Spinal cord (tissue), 10 donors: ENCODE results near the gene ZNF785. TPM values are rescaled to one million over a fixed set of nuclear protein-coding genes. Genes with fewer than 3 reads are reported as not detected.
"Not testable (repeated sequence)": the region's sequence is repeated elsewhere in the genome, so short reads cannot be mapped to it uniquely, and the experiment has no call there.

Experiments
- DNase-seq, 6 donors: peaks; one replicate each; pipeline versions ENCODE4 v3.0.0 to v3.0.0-alpha.2; 2013 to 2015; ENCODE audit warnings: low spot score in 6 of 6, low read depth in 4 of 6
- H3K27ac ChIP-seq: one replicate; pipeline ENCODE4 v1.5.1; 2013; ENCODE audit warnings: low read depth, low read length, control low read depth
- H3K27me3 ChIP-seq: one replicate; pipeline ENCODE4 v1.6.1; 2013; ENCODE audit warnings: low read length; ENCODE audit not compliant: control insufficient read depth, insufficient read depth
- H3K36me3 ChIP-seq: one replicate; pipeline ENCODE4 v1.6.1; 2013; ENCODE audit warnings: low read length; ENCODE audit not compliant: control insufficient read depth, insufficient read depth
- H3K4me1 ChIP-seq: one replicate; pipeline ENCODE4 v1.6.1; 2013; ENCODE audit warnings: low read length; ENCODE audit not compliant: control insufficient read depth, insufficient read depth
- H3K4me3 ChIP-seq: one replicate; pipeline ENCODE4 v1.5.1; 2013; ENCODE audit warnings: low read depth, low read length, control low read depth
- H3K9me3 ChIP-seq: one replicate; pipeline ENCODE4 v1.6.1; 2013; ENCODE audit warnings: low read length; ENCODE audit not compliant: control insufficient read depth, insufficient read depth
- WGBS: methylation state at CpG from one replicate; pipeline ENCODE4 v1.1.5; 2013; ENCODE audit warnings: missing lambda C conversion rate; ENCODE audit not compliant: insufficient coverage; 5-methylcytosine and 5-hydroxymethylcytosine counted together
- long read RNA-seq, 4 donors: transcript quantifications; one replicate each; lab custom pipeline, GENCODE V29; 2026
- polyA plus RNA-seq, 2 donors: library from polyadenylated mRNA; unstranded; fragments of 120-200 nt; gene quantifications; one replicate each; pipeline ENCODE4 v1.2.1, GENCODE V29; 2013; ENCODE audit not compliant: insufficient read length in 2 of 2
- total RNA-seq, 2 donors: library from RNA; depleted of rRNA in 1 of 2; stranded (reverse); fragments of 120-200 nt in 1 of 2; fragments of >200 nt in 1 of 2; gene quantifications; one replicate each; pipeline versions ENCODE4 v1.2.3 to v1.2.4, GENCODE V29; 2013 to 2014
- donor health status: healthy.

ZNF785 gene
- total RNA-seq (10 to 100 TPM; 12.5 to 18.2 TPM), polyA plus RNA-seq (10 to 100 TPM; 20.8 to 37.7 TPM)
- long read RNA-seq, donor 1, partial matches to known transcripts, result 0 of 3 reads
- long read RNA-seq, donor 1, other reads (novel, unspliced or antisense), result 0 of 3 reads
- long read RNA-seq, donor 2, partial matches to known transcripts, result 0 of 3 reads
- long read RNA-seq, donor 2, other reads (novel, unspliced or antisense), result 0 of 3 reads
- long read RNA-seq, donor 3, partial matches to known transcripts, result 0 of 2 reads
- long read RNA-seq, donor 3, other reads (novel, unspliced or antisense), result 0 of 2 reads
- long read RNA-seq, donor 4, transcript ZNF785-201 (3 exons, 3,282 nt), result major isoform, 10 of 10 reads
- long read RNA-seq, donor 4, partial matches to known transcripts, result 0 of 10 reads
- long read RNA-seq, donor 4, other reads (novel, unspliced or antisense), result 0 of 10 reads

DNA sequence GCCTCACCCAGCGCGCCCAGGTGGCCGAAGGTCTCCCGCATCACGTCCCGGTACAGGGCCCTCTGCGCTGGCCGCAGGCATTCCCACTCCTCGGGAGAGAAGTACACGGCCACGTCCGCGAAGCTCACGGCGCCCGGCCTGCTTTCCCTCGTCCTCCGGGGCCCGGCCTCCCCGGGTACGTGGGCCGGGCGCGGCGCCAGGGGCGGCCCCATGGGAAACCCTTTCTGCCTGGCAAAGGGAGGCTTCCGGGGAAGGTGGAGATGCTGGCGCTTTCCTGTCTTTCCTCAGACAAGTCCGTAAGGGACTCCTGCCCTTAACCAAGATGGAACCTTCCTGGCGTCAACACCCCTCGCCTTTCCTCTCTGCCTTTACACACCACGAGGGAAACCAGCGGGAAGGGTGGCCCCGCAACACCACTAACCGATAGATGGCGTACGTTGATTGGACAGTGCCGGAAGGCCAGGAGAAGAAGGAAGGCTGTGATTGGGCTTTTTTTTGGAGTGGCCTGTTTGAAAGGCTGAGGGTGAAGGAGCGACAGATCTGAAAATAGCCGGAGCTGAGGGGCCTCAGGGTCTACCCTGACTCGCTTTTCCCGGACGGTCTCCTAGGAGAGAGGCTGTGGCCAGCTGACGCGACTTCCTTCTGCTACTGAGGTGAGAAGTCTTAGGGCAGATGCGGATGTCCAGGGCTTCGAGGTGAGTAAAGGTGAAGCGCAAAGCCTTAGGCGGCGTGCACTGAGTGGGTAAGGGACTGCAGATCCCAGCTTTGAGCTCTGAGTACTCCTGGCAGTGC lies at the start of gene ZNF785:
TSS of gene ZNF785 (minus strand) at position 298 of the 792 bp plus-strand sequence. CDS start at position 212, 86 bp downstream.
- Histone ChIP-seq H3K4me3 (peak within 1 kb of the TSS; percentile 74), H3K27ac (peak within 1 kb of the TSS; percentile 86), H3K27me3 (no peaks in the 10 kb centered on the region), H3K4me1 (peaks cover 31% of the 10 kb centered on the region), H3K9me3 (no peaks in the 10 kb centered on the region), H3K36me3 (peaks cover 36% of the 10 kb centered on the region)
- peak; percentile 96 to 100 (median 98) for DNase-seq
- WGBS, result under 1% methylated on average over 47 of the region's 50 CpGs

DNA sequence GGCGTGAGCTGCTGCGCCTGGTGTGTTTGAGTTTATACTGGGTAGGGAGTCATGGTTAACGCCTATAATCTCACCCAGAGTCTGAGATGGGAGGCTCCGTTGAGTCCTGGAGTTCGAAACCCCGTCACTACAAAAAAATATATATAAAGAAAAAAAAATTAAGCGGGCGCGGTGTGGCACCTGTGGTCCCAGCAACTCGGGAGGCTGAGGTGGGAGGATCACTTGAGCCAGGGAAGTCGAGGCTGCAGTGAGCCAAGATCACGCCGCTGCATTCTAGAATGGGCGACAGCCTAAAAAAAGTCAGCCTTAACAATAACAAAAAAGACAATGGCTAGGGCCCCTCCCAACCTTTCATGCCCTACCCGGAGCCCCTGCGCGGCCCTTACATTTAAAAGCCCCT lies 48.0 kb upstream of the ZNF785 start:
- Histone ChIP-seq H3K27ac (peak overlapping the region; percentile 93), H3K9me3 (no peaks in the 10 kb centered on the region), H3K27me3 (no peaks in the 10 kb centered on the region), H3K4me1 (peaks cover 19% of the 10 kb centered on the region), H3K4me3 (peak overlapping the region; percentile 86), H3K36me3 (no peaks in the 10 kb centered on the region)
- WGBS, result 81% methylated on average over 6 of the region's 17 CpGs
- no peak for DNase-seq

DNA sequence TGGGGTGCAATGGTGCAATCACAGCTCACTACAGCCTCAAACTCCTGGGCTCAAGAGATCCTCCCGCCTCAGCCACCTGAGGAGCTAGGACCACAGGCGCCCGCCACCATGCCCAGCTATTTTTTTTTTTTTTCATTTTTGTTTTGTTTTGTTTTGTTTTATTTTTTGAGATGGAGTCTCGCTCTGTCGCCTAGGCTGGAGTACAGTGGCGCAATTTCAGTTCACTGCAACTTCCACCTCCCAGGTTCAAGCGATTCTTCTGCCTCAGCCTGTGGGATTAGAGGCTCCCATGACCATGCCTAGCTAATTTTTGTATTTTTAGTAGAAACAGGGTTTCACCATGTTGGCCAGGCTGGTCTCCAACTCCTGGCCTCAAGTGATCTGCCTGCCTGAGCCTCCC lies 47.0 kb upstream of the ZNF785 start:
- DNase-seq, H3K9me3 ChIP-seq, H3K27me3 ChIP-seq, H3K4me3 ChIP-seq, H3K36me3 ChIP-seq, H3K27ac ChIP-seq: not testable (repeated sequence)
- no CpG with 5 or more reads among the region's 7 CpGs for WGBS
- H3K4me1 ChIP-seq, result peaks cover 22% of the 10 kb centered on the region

DNA sequence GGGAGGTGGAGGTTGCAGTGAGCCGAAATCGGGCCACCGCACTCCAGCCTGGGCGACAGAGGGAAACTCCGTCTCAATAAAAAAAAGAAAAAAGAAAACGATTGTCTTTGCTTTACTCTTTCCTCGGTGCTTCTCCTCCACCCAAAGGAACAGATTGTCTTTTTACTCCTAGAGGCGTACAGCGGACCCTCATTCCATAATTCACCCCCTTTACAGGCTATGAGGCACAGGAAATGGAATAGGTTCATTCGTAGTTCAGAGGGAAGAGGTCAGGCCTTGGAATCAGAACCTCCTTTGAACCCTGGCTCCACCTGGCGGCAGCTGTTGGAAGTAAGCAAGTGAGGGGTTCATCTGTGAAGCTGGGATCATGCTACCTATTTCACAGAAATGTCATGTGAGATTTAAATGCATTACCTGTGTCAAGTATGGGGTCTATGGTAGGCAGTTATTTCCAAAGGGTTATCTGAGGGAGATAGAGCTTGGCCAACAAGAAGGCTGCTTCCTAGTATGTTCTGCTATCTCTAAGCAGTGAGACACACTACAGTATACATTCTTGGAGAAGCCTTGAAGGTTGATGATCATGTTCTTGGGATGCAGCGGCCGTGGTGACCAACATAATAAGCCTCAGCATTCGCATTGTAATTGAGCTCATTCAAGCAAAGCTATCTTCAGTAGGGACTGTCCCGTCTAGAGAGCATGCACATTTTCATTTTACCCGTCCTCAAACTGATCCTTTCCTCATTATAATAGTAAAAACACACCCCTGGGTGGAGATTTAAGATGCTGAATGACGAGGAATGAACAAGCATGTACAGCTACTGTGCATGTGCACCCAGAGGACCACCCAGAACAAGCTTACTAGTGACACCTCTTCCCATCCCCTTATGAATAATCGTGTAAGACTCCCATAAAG lies 43.4 kb upstream of the ZNF785 start:
- Histone ChIP-seq H3K4me1 (peaks cover 13% of the 10 kb centered on the region), H3K27me3 (no peaks in the 10 kb centered on the region), H3K36me3 (no peaks in the 10 kb centered on the region), H3K4me3 (peak overlapping the region; percentile 35), H3K27ac (peak overlapping the region; percentile 42), H3K9me3 (no peaks in the 10 kb centered on the region)
- WGBS, result 26% methylated on average over 6 of the region's 18 CpGs
- peak; percentile 63 to 95 (median 69) for DNase-seq

DNA sequence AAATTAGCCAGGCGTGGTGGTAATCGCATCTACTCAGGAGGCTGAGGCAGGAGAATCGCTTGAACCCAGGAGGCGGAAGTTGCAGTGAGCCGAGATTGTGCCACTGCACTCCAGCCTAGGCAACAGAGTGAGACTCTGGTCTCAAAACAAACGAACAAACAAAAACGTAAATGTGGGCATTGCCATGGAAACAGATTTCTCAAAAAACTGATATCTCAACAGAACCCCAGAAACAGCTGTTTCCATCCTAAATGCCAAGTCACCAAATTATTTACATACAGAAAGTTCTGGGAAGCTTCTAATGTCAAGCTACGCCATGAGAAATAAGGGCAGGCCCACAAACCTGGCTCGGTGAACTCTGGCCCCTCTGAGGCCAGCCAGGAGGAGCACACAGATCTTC lies 40.7 kb upstream of the ZNF785 start:
- 87% methylated on average over 9 of the region's 9 CpGs for WGBS
- Histone ChIP-seq H3K27ac (no peak overlapping the region), H3K9me3 (no peaks in the 10 kb centered on the region), H3K4me3 (no peak overlapping the region), H3K4me1 (peaks cover 6% of the 10 kb centered on the region), H3K36me3 (no peaks in the 10 kb centered on the region), H3K27me3 (no peaks in the 10 kb centered on the region)
- DNase-seq, result no peak

GRCh38 chr16:30623536-30624283 lies 38.2 kb upstream of the ZNF785 start:
- H3K4me3 ChIP-seq, result no peak overlapping the region
- peaks cover 4% of the 10 kb centered on the region for H3K4me1 ChIP-seq
- no peaks in the 10 kb centered on the region for H3K36me3 ChIP-seq
- H3K27me3 ChIP-seq, result no peaks in the 10 kb centered on the region
- H3K27ac ChIP-seq, result no peak overlapping the region
- WGBS, result 82% methylated on average over 6 of the region's 11 CpGs
- no peaks in the 10 kb centered on the region for H3K9me3 ChIP-seq
- no peak for DNase-seq

- H3K4me1 ChIP-seq, result no peaks in the 10 kb centered on the region
- no peaks in the 10 kb centered on the region for H3K27me3 ChIP-seq
- DNase-seq, result no peak
- H3K4me3 ChIP-seq, result no peak overlapping the region
- H3K27ac ChIP-seq, result no peak overlapping the region
- WGBS, result 70% methylated on average over 8 of the region's 10 CpGs
- no peaks in the 10 kb centered on the region for H3K9me3 ChIP-seq
- H3K36me3 ChIP-seq, result no peaks in the 10 kb centered on the region
These were observed 37.0 kb upstream of the ZNF785 start for GRCh38 chr16:30622455-30623032.

DNA sequence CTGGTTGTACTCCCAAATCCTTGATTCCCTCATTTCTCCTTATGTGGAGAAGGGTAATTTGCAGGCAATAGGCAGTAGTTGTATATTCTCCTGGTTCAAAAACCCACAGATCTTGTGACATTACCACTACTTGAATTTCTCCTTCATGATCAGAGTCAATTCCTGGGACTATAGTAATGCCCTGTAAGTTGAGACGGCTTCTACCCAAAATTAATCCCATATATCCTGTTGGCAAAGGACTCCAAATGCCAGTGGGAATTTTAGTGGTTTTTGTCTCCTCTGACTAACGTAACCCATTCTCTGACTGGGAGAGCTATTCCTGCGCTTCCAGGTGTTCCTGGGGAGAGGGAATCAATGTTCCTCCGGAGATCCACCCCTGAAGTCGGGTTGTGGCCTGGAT lies 36.3 kb upstream of the ZNF785 start:
- 25% methylated on average over 2 of the region's 5 CpGs for WGBS
- no peak overlapping the region for H3K27ac ChIP-seq

More for the DNA sequence above, 36.3 kb upstream of the ZNF785 start:
- Histone ChIP-seq H3K4me1 (no peaks in the 10 kb centered on the region), H3K27me3 (no peaks in the 10 kb centered on the region), H3K4me3 (no peak overlapping the region), H3K9me3 (no peaks in the 10 kb centered on the region), H3K36me3 (no peaks in the 10 kb centered on the region)
- no peak for DNase-seq
